HEK293 (cell line): ENCODE measurements around the gene UGGT2.

Source experiments
- CTCF ChIA-PET: fragments of 350-600 bp; formaldehyde crosslinking; extraction: SDS; loops from one replicate; lab custom pipeline; 2021; ENCODE audit warnings: antibody characterized with exemption; lab: Yijun Ruan, JAX
- POLR2A ChIA-PET: fragments of 300-600 bp; formaldehyde crosslinking; extraction: SDS; loops from one replicate; lab custom pipeline; 2020; ENCODE audit warnings: antibody characterized with exemption, inconsistent platforms; lab: Yijun Ruan, JAX
- H3K27ac ChIP-seq: fragments of 200-500 bp; sonication (Bioruptor generic); 2 replicates; pipeline ENCODE4 v1.5.1; 2014; ENCODE audit warnings: low read depth, low read length, control low read depth, inconsistent platforms; ENCODE audit errors: extremely low read depth
- H3K36me3 ChIP-seq, 2 experiments: fragments of 200-500 bp in 1 of 2; sonication (Bioruptor generic) in 1 of 2; 1 replicate in 1 of 2; 2 replicates in 1 of 2; pipeline ENCODE4 v1.5.1; 2014 to 2017; ENCODE audit warnings: inconsistent platforms in 2 of 2, low read length in 2 of 2; ENCODE audit not compliant: control insufficient read depth in 2 of 2, insufficient read depth in 1 of 2
- H3K4me1 ChIP-seq: fragments of 200-500 bp; sonication (Bioruptor generic); 2 replicates; pipeline ENCODE4 v1.5.1; 2014; ENCODE audit warnings: mild to moderate bottlenecking, low read length, inconsistent platforms; ENCODE audit not compliant: control insufficient read depth, insufficient read depth
- H3K4me3 ChIP-seq: 2 replicates; pipeline ENCODE4 v1.5.1; 2011; ENCODE audit warnings: low read depth, mild to moderate bottlenecking, control low read depth, low read length, moderate library complexity
- H3K9me3 ChIP-seq: fragments of 200-500 bp; sonication (Bioruptor generic); 2 replicates; pipeline ENCODE4 v1.5.1; 2014; ENCODE audit warnings: low read depth, low read length, inconsistent platforms; ENCODE audit not compliant: control insufficient read depth, insufficient read depth
- BCL11A ChIP-seq: fragments of 450-650 bp; formaldehyde crosslinking; IDR thresholded peaks from 2 replicates; pipeline ENCODE4 v1.5.1; 2016; ENCODE audit warnings: low read depth, missing biosample characterization, missing genetic modification characterization
- EGR2 ChIP-seq: fragments of 450-650 bp; formaldehyde crosslinking; IDR thresholded peaks from 2 replicates; pipeline ENCODE4 v1.5.1; 2016; ENCODE audit warnings: low read depth, missing biosample characterization, missing genetic modification characterization
- GLIS2 ChIP-seq: fragments of 450-650 bp; formaldehyde crosslinking; IDR thresholded peaks from 2 replicates; pipeline ENCODE4 v1.5.1; 2016; ENCODE audit warnings: missing biosample characterization, missing genetic modification characterization
- PRDM1 ChIP-seq: fragments of 450-650 bp; formaldehyde crosslinking; IDR thresholded peaks from 2 replicates; pipeline ENCODE4; 2016; ENCODE audit warnings: missing biosample characterization, missing genetic modification characterization
- REST ChIP-seq: fragments of 450-650 bp; formaldehyde crosslinking; IDR thresholded peaks from 2 replicates; pipeline ENCODE4 v1.5.1; 2016; ENCODE audit warnings: missing biosample characterization, missing genetic modification characterization
- SCRT1 ChIP-seq: fragments of 450-650 bp; formaldehyde crosslinking; IDR thresholded peaks from 2 replicates; pipeline ENCODE4 v1.5.1; 2016; ENCODE audit warnings: missing biosample characterization, missing genetic modification characterization, borderline replicate concordance
- TRIM28 ChIP-seq: IDR thresholded peaks from 2 replicates; pipeline ENCODE4 v1.6.1; 2011; ENCODE audit warnings: low read length, control low read depth, borderline replicate concordance
- ZBTB17 ChIP-seq: fragments of 450-650 bp; formaldehyde crosslinking; IDR thresholded peaks from 2 replicates; pipeline ENCODE4 v1.5.1; 2016; ENCODE audit warnings: missing biosample characterization, missing genetic modification characterization
- ZBTB26 ChIP-seq: fragments of 450-650 bp; formaldehyde crosslinking; optimal IDR thresholded peaks from 2 replicates; pipeline ENCODE3; 2016; ENCODE audit warnings: missing biosample characterization, mild to moderate bottlenecking, missing genetic modification characterization
- ZFHX2 ChIP-seq: fragments of 450-650 bp; formaldehyde crosslinking; conservative IDR thresholded peaks from 2 replicates; pipeline ENCODE4 v1.5.1; 2016; ENCODE audit warnings: missing biosample characterization, missing genetic modification characterization
- ZNF146 ChIP-seq: fragments of 450-650 bp; formaldehyde crosslinking; IDR thresholded peaks from 2 replicates; pipeline ENCODE4 v1.5.1; 2016; ENCODE audit warnings: missing biosample characterization, missing genetic modification characterization
- ZNF174 ChIP-seq: fragments of 450-650 bp; formaldehyde crosslinking; IDR thresholded peaks from 2 replicates; pipeline ENCODE4 v1.5.0; 2017; ENCODE audit warnings: missing biosample characterization, mild to moderate bottlenecking, missing genetic modification characterization
- ZNF2 ChIP-seq: fragments of 450-650 bp; formaldehyde crosslinking; IDR thresholded peaks from 2 replicates; pipeline ENCODE4 v1.5.1; 2016; ENCODE audit warnings: missing biosample characterization, missing genetic modification characterization
- ZNF24 ChIP-seq: fragments of 450-650 bp; formaldehyde crosslinking; IDR thresholded peaks from 2 replicates; pipeline ENCODE4 v1.5.1; 2016; ENCODE audit warnings: missing biosample characterization, missing genetic modification characterization
- ZNF341 ChIP-seq: fragments of 450-650 bp; formaldehyde crosslinking; IDR thresholded peaks from 2 replicates; pipeline ENCODE4; 2016; ENCODE audit warnings: low read depth, missing biosample characterization, missing genetic modification characterization
- ZNF391 ChIP-seq: fragments of 450-650 bp; formaldehyde crosslinking; IDR thresholded peaks from 2 replicates; pipeline ENCODE4 v1.5.1; 2016; ENCODE audit warnings: low read depth, missing biosample characterization, missing genetic modification characterization, borderline replicate concordance
- ZNF394 ChIP-seq: fragments of 450-650 bp; formaldehyde crosslinking; IDR thresholded peaks from 2 replicates; pipeline ENCODE4 v1.5.1; 2016; ENCODE audit warnings: missing biosample characterization, missing genetic modification characterization, mild to moderate bottlenecking, moderate library complexity, borderline replicate concordance
- ZNF404 ChIP-seq: fragments of 450-650 bp; formaldehyde crosslinking; IDR thresholded peaks from 2 replicates; pipeline ENCODE4 v1.5.1; 2017; ENCODE audit warnings: missing biosample characterization, missing genetic modification characterization
- ZNF610 ChIP-seq: fragments of 450-650 bp; formaldehyde crosslinking; IDR thresholded peaks from 2 replicates; pipeline ENCODE4 v1.5.1; 2016; ENCODE audit warnings: missing biosample characterization, missing genetic modification characterization, borderline replicate concordance
- ZNF660 ChIP-seq: fragments of 450-650 bp; IDR thresholded peaks from 2 replicates; pipeline ENCODE4 v1.5.1; 2018; ENCODE audit warnings: missing biosample characterization, mild to moderate bottlenecking, missing genetic modification characterization
- ZSCAN23 ChIP-seq: fragments of 450-650 bp; formaldehyde crosslinking; IDR thresholded peaks from 2 replicates; pipeline ENCODE4 v1.5.1; 2016; ENCODE audit warnings: missing biosample characterization, missing genetic modification characterization
- TF ChIP-seq, protein P1 (sequence below): fragments of 450-650 bp; formaldehyde crosslinking; IDR thresholded peaks from 2 replicates; pipeline ENCODE4 v1.5.1; 2017; ENCODE audit warnings: missing biosample characterization, missing genetic modification characterization

The UGGT2 gene

DNA sequence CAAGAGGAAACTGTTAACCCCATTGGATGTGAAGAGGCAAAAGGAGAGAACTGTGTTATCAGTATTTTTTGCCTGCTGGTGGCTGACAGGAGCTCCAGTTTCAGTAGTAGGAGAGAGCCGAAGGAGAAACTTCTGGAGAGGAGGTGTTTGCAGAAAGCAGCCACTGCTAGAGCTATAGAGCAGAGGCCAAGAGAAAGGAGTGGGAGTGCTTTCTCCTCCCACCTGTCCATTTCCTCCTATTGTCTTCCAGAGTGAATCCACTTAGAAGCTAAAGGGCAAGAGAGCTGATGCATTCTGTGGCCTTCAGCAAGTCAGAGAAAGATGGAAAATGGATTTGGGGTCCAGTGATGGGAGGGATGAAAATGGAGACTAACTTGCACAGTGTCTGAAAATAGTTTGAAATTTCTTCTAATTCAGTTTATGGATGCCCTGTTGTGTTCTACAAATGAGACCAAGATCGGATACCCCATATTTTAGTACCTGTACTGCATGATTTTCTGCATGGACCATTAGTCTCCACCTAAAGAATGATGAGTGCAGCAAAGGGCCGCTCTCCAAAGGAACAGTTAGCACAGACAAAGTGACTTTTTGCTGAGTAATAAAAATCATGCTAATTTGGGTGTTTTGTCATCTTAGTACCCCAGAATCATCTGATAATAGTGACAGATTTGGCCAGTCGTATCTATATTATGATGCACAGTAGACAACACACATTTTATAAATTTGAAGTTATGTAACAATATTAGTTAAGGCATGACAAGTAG is 47.4 kb upstream of the UGGT2 start:
- TF ChIP-seq ZNF24 (tag by site-specific recombination) (no peak), ZNF610 (peak; percentile 92; the same call in 1 of the 2 replicates), EGR2 (tag by site-specific recombination) (peak; percentile 60), ZFHX2 (peak; percentile 36; the same call in 1 of the 2 replicates), ZNF174 (tag by site-specific recombination) (no peak), PRDM1 (peak; percentile 58), ZNF404 (tag by site-specific recombination) (no peak)
- H3K4me1 ChIP-seq: no peaks in the 10 kb centered on the region
- no peak overlapping the region for H3K4me3 ChIP-seq
- H3K36me3 ChIP-seq: no peaks in the 10 kb centered on the region
- POLR2A ChIA-PET: no interaction called here
- H3K9me3 ChIP-seq: no peaks in the 10 kb centered on the region
- no peak overlapping the region for H3K27ac ChIP-seq
- CTCF ChIA-PET: interaction anchor here (0.6 kb wide), 1 partner anchor 630 kb away, joined by 3 read pairs; no protein-coding TSS in a partner anchor

GRCh38 chr13:96093296-96094006 is 40.2 kb upstream of the UGGT2 start:
- no peak overlapping the region for H3K4me3 ChIP-seq
- H3K4me1 ChIP-seq: peaks cover 3% of the 10 kb centered on the region
- H3K36me3 ChIP-seq: no peaks in the 10 kb centered on the region
- H3K9me3 ChIP-seq: no peaks in the 10 kb centered on the region
- ChIA-PET POLR2A (no interaction called here), CTCF (no interaction called here)
- H3K27ac ChIP-seq: no peak overlapping the region
- peak; percentile 73 for TF ChIP-seq ZBTB17 (tag by site-specific recombination)
- TF ChIP-seq, protein P1, sequence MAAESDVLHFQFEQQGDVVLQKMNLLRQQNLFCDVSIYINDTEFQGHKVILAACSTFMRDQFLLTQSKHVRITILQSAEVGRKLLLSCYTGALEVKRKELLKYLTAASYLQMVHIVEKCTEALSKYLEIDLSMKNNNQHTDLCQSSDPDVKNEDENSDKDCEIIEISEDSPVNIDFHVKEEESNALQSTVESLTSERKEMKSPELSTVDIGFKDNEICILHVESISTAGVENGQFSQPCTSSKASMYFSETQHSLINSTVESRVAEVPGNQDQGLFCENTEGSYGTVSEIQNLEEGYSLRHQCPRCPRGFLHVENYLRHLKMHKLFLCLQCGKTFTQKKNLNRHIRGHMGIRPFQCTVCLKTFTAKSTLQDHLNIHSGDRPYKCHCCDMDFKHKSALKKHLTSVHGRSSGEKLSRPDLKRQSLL (tag by site-specific recombination): no peak
- TF ChIP-seq ZSCAN23 (tag by site-specific recombination): no peak

DNA sequence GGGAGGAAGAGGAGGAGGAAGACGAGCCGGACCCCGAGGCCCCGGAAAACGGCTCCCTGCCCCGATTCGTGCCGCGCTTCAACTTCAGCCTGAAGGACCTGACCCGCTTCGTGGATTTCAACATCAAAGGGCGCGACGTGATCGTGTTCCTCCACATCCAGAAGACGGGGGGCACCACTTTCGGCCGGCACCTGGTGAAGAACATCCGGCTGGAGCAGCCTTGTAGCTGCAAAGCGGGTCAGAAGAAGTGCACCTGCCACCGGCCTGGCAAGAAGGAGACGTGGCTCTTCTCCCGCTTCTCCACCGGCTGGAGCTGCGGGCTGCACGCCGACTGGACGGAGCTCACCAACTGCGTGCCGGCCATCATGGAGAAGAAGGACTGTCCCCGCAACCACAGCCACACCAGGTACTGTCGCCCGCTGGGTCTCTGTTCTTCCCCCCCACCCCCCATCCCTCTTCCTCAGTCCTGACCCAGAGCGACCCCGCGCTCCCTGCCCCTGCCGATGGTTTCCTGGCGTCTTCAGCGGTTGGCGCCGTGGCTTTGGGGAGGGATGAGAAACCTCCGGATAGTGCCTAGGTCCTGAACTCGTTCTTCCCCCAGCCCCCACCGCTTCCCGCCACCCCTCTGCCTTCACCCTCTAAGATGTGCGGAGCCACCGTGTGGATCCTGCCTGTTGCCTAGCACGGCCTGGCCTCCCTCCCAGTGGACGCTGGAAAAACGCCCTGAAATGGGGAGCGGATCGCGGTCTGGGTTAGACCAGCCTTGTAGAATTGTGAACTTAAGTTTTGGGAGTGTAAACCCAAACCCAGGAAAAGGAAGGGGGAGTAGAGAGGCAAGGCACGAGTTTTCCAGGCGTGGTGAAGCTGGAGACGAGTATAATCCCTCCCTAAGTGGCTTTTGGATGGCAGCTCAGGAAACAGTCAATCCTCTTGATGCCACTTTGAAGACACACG is 38.2 kb upstream of the UGGT2 start:
- Histone ChIP-seq H3K4me3 (peak overlapping the region; percentile 53), H3K4me1 (peaks cover 5% of the 10 kb centered on the region), H3K9me3 (no peaks in the 10 kb centered on the region), H3K27ac (peak overlapping the region; percentile 60; the same call in 1 of the 2 replicates), H3K36me3 (no peaks in the 10 kb centered on the region)
- CTCF ChIA-PET: interaction anchor here (1.1 kb wide), 1 partner anchor 138 kb away, joined by 3 read pairs; no protein-coding TSS in a partner anchor
- POLR2A ChIA-PET: interaction anchor here (2.1 kb wide), 1 partner anchor 38 kb away, joined by 14 read pairs; the partner anchor contains the start of gene UGGT2
- TF ChIP-seq ZBTB26 (tag by site-specific recombination) (peak; percentile 48), ZNF391 (tag by site-specific recombination) (no peak), ZNF394 (peak; percentile 96), ZNF146 (tag by site-specific recombination) (no peak), ZNF341 (tag by site-specific recombination) (peak; percentile 91), ZNF660 (peak; percentile 27; the same call in 1 of the 2 replicates), GLIS2 (peak; percentile 56; the same call in 1 of the 2 replicates), SCRT1 (tag by site-specific recombination) (peak; percentile 68; the same call in 1 of the 2 replicates), REST (tag by site-specific recombination) (peak; percentile 58), ZNF2 (peak; percentile 51; the same call in 1 of the 2 replicates), BCL11A (no peak), TRIM28 (no peak), PRDM1 (no peak)
